Activated T-cell treated with anti-CD3 and anti-CD28 coated beads for 48 hours (primary cell): Measurements from ENCODE around the gene STRN3.
"Not testable (repeated sequence)": the region's sequence is repeated elsewhere in the genome, so short reads cannot be mapped to it uniquely, and the experiment has no call there.

Experiments used
- DNase-seq: peaks from one replicate; pipeline ENCODE4 v3.0.0-alpha.2; 2020; ENCODE audit warnings: low read depth

The STRN3 gene

GRCh38 chr14:31000629-31001338 lies 25.4 kb downstream of the STRN3 start:
- no peak for DNase-seq

- DNase-seq = no peak
These were observed 27.0 kb downstream of the STRN3 start for GRCh38 chr14:30999038-30999773.

- no peak for DNase-seq
These were observed 28.0 kb downstream of the STRN3 start for GRCh38 chr14:30998100-30998706.

GRCh38 chr14:30996892-30997659 lies 29.1 kb downstream of the STRN3 start:
- DNase-seq = no peak

GRCh38 chr14:30995689-30996088 lies 30.5 kb downstream of the STRN3 start:
- no peak for DNase-seq

GRCh38 chr14:30994681-30995620 lies 31.2 kb downstream of the STRN3 start:
- no peak for DNase-seq

- DNase-seq = no peak
These were observed 33.1 kb downstream of the STRN3 start for GRCh38 chr14:30993071-30993470.

GRCh38 chr14:30991408-30991807 lies 34.8 kb downstream of the STRN3 start:
- no peak for DNase-seq

GRCh38 chr14:30990770-30991169 lies 35.4 kb downstream of the STRN3 start:
- no peak for DNase-seq

- DNase-seq = no peak
These were observed 37.7 kb downstream of the STRN3 start for GRCh38 chr14:30988509-30988908.

- DNase-seq = no peak
These were observed 40.4 kb downstream of the STRN3 start for GRCh38 chr14:30985796-30986195.

GRCh38 chr14:30983858-30984257 lies 42.3 kb downstream of the STRN3 start:
- DNase-seq = no peak

- no peak for DNase-seq
These were observed 43.6 kb downstream of the STRN3 start for GRCh38 chr14:30982533-30982932.

- no peak for DNase-seq
These were observed 45.2 kb downstream of the STRN3 start for GRCh38 chr14:30980980-30981379.

GRCh38 chr14:30980106-30980704 lies 46.0 kb downstream of the STRN3 start:
- DNase-seq = not testable (repeated sequence)

- DNase-seq = no peak
These were observed 48.4 kb downstream of the STRN3 start for GRCh38 chr14:30977752-30978151.

- no peak for DNase-seq
These were observed 51.6 kb downstream of the STRN3 start for GRCh38 chr14:30974628-30975027.

GRCh38 chr14:30972882-30973582 lies 53.1 kb downstream of the STRN3 start:
- no peak for DNase-seq

- DNase-seq = not testable (repeated sequence)
These were observed 54.0 kb downstream of the STRN3 start for GRCh38 chr14:30972036-30972732.

GRCh38 chr14:30971586-30971985 lies 54.6 kb downstream of the STRN3 start:
- no peak for DNase-seq
